ENCODE data around the gene SLC25A45. TPM values are rescaled to one million over a fixed set of nuclear protein-coding genes. Genes with fewer than 3 reads are reported as not detected.
"Not testable (repeated sequence)": the region's sequence is repeated elsewhere in the genome, so short reads cannot be mapped to it uniquely, and the experiment has no call there.

Gene SLC25A45
- total RNA-seq, 4 donors from 2014 or later, result 2.2 to 5.6 (median 5.2) TPM

DNA sequence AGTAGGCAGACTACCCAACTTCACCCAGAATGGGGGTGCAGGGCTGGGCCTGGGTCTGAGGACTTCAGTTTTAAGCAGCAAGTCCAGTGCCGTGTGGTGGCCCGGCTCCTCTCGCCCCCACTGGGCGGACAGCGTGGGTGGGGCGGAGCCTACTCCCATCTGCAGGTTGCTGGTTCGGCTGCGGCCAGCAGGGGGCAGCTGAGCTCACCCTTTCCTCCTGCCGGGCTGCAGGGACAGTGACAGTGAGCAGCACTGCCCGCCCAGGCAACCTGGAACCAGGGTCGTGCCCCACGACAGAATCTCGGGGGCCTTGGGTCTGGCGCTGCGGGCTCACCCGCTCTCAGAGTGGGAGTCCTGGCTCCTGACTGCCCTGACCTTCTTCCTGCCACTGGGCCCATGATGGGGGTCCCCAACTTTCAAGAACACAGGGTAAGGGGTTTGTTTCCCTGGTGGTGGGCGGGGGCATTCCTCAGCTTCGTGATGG lies 33.9 kb upstream of the SLC25A45 start:
- Histone ChIP-seq H3K27me3 (no peaks in the 10 kb centered on the region), H3K4me1 (peaks cover 39 to 57% (median 55%) of the 10 kb centered on the region in 4 donors), H3K4me3 (peak overlapping the region in 3 of 4 donors; percentile 9 to 81 (median 36)), H3K36me3 (peaks cover 0 to 6% (median 0%) of the 10 kb centered on the region in 4 donors), H3K27ac (peak overlapping the region; percentile 100), H3K9me3 (no peaks in the 10 kb centered on the region)
- intact Hi-C loops (cut with DNase I; ENCODE audit: low total_unique reads), result loop anchor here (2.0 kb wide), 1 partner anchor 94 kb away; no protein-coding TSS in a partner anchor
- peak; percentile 96 for DNase-seq
- WGBS, 2 donors (ENCODE audit: low coverage in 1 of 2), result 4% methylated on average over 18 of the region's 18 CpGs; no CpG with 5 or more reads in 1 of the 2 donors
- in situ Hi-C loops (cut with MboI; ENCODE audit: low pct_ligation_motif_present in 1 of 4, low pct_unique_long_range_greater_than_20kb in 1 of 4, low sequenced_read_pairs in 3 of 4), result loop anchor here in 2 of 4 donors (5.0 to 10.0 kb wide), 3 partner anchors 52 to 96 kb away; no protein-coding TSS in a partner anchor
- peak in 2 of 3 donors; percentile 85 to 87 for TF ChIP-seq POLR2AphosphoS5 (IDR thresholded peaks at IDR 0.05)
- TF ChIP-seq POLR2A (IDR thresholded peaks at IDR 0.05), result peak; percentile 50
- no peak for TF ChIP-seq EP300 (IDR thresholded peaks at IDR 0.05; ENCODE audit: low read depth)
- TF ChIP-seq, protein P1, sequence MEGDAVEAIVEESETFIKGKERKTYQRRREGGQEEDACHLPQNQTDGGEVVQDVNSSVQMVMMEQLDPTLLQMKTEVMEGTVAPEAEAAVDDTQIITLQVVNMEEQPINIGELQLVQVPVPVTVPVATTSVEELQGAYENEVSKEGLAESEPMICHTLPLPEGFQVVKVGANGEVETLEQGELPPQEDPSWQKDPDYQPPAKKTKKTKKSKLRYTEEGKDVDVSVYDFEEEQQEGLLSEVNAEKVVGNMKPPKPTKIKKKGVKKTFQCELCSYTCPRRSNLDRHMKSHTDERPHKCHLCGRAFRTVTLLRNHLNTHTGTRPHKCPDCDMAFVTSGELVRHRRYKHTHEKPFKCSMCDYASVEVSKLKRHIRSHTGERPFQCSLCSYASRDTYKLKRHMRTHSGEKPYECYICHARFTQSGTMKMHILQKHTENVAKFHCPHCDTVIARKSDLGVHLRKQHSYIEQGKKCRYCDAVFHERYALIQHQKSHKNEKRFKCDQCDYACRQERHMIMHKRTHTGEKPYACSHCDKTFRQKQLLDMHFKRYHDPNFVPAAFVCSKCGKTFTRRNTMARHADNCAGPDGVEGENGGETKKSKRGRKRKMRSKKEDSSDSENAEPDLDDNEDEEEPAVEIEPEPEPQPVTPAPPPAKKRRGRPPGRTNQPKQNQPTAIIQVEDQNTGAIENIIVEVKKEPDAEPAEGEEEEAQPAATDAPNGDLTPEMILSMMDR (IDR thresholded peaks at IDR 0.05), result peak; percentile 91 to 100 (median 98)

DNA sequence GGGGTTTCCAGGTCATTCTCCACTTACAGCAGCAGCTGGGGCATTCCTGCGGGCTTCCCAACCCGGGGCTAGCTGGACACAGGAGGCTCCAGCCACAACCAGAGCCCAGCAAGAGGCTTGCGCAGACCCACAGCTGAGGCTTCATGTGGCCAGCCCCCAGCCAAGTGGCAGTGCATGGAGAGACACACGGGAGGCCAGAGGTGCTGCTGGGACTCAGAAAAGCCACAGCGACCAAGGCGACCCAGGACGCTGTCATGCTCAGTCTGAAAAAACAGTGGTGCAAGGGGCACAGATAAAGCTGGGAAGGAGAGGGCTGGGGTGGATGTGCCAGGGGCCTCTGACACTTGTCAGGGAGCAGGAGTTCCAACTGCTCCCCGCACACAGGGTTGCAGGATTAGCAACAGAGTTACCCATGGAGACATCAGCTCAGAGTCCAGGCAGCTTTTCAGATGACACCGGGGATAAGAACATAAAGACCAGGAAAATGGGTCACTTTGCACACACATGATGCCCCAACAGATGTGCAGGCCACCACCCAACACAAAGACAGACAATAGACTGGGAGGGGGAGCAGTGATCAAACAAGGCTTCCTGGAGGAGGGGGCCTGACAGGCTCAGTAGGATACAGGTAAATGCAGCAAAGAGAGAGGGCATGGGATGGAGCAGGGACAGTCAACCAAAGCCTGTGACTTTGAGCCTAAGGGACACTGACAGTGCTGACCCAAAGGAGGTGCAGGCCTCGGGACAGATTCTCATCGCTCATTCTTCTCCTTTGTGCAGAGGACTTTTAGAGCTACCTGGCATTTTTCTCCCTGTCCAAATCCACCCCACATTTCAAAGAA lies 33.3 kb upstream of the SLC25A45 start:
- Histone ChIP-seq H3K4me1 (peaks cover 39 to 53% (median 50%) of the 10 kb centered on the region in 4 donors), H3K27me3 (no peaks in the 10 kb centered on the region), H3K27ac (peak overlapping the region; percentile 100), H3K36me3 (peaks cover 0 to 13% (median 0%) of the 10 kb centered on the region in 4 donors), H3K9me3 (no peaks in the 10 kb centered on the region), H3K4me3 (peak overlapping the region in 2 of 4 donors; percentile 36 to 81)
- peak; percentile 8 for DNase-seq
- TF ChIP-seq EP300 (IDR thresholded peaks at IDR 0.05; ENCODE audit: low read depth), result no peak
- TF ChIP-seq POLR2A (IDR thresholded peaks at IDR 0.05), result no peak
- TF ChIP-seq, protein P1 (IDR thresholded peaks at IDR 0.05), result no peak
- TF ChIP-seq POLR2AphosphoS5 (IDR thresholded peaks at IDR 0.05), result no peak
- in situ Hi-C loops (cut with MboI; ENCODE audit: low pct_ligation_motif_present in 1 of 4, low pct_unique_long_range_greater_than_20kb in 1 of 4, low sequenced_read_pairs in 3 of 4), result loop anchor here in 2 of 4 donors (5.0 to 10.0 kb wide), 3 partner anchors 51 to 97 kb away; no protein-coding TSS in a partner anchor
- intact Hi-C loops (cut with DNase I; ENCODE audit: low total_unique reads), result loop anchor here (2.0 kb wide), 1 partner anchor 95 kb away; no protein-coding TSS in a partner anchor
- 40 to 68% methylated on average over 2 to 11 of the region's 11 CpGs for WGBS, 2 donors (ENCODE audit: low coverage in 1 of 2)

DNA sequence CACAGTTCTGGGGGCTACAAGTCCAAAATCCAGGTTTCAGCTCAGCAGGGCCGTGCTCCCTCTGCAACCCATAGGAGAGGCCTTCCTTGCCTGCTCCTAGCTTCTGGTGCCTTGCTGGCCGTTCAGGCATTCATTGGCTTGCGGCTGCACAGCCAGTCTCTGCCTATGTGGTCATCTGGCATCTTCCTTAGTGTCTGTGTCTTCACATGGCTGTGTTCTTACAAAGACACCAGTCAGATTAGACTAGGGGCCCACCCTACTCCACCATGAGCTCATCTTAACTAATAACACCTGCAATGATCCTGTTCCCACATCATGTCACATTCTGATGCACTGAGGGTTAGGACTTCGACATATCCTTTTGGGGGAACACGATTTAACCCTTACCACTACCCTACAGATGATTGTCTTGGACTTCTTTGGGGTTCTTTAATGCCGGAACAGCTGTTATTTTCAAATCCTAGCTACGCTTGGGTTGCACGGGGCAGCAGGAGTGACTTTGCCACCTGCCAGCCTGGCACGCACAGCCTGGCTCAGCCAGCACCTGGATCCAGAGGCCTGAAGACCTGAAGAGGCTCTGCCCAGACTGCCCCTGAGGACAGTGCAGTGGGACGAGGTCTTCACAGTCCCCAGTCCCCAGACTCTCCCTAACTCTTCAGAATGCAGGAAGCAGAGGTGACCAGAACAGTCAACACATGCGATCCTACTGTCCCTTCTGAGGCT lies 32.5 kb upstream of the SLC25A45 start:
- TF ChIP-seq POLR2AphosphoS5 (IDR thresholded peaks at IDR 0.05), result no peak
- TF ChIP-seq POLR2A (IDR thresholded peaks at IDR 0.05), result no peak
- no peak for TF ChIP-seq EP300 (IDR thresholded peaks at IDR 0.05; ENCODE audit: low read depth)
- TF ChIP-seq, protein P1 (IDR thresholded peaks at IDR 0.05), result no peak
- intact Hi-C loops (cut with DNase I; ENCODE audit: low total_unique reads), result no loop called here
- peak overlapping the region in 1 of 4 donors; percentile 100 for H3K27ac ChIP-seq
- H3K9me3 ChIP-seq, result no peaks in the 10 kb centered on the region
- H3K36me3 ChIP-seq, result peaks cover 0 to 15% (median under 1%) of the 10 kb centered on the region in 4 donors
- peaks cover 33 to 45% (median 42%) of the 10 kb centered on the region in 4 donors for H3K4me1 ChIP-seq
- DNase-seq, result peak; percentile 8
- WGBS, 2 donors (ENCODE audit: low coverage in 1 of 2), result 85% methylated on average over 11 of the region's 11 CpGs; no CpG with 5 or more reads in 1 of the 2 donors
- in situ Hi-C loops (cut with MboI; ENCODE audit: low pct_ligation_motif_present in 1 of 4, low pct_unique_long_range_greater_than_20kb in 1 of 4, low sequenced_read_pairs in 3 of 4), result loop anchor here in 2 of 4 donors (5.0 to 10.0 kb wide), 3 partner anchors 50 to 97 kb away; no protein-coding TSS in a partner anchor
- H3K4me3 ChIP-seq, result no peak overlapping the region
- H3K27me3 ChIP-seq, result no peaks in the 10 kb centered on the region

DNA sequence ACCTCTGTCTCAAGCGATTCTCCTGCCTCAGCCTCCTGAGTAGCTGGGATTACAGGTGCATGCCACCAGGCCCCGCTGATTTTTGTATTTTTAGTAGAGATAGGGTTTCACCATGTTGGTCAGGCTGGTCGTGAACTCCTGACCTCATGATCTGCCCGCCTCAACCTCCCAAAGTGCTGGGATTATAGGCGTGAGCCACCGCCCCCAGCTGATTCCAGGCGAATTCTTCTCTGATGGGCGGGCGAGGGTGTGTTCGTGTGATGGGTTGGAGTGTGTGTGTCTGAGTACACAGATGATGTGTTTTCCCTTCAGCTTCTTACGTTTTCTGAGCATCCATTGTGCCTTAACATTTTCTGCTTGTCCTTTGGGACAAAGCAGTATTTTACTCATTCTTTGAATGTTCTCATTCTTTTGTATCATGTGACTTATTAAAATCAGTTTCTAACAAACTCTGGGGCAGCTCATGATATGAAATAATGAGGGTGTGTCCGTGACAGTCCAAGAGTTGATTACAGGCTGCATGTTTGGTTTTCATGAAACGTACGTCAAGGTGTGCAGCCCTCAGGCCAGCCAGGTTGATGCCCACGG lies 30.7 kb upstream of the SLC25A45 start:
- Histone ChIP-seq H3K4me1 (peaks cover 22 to 28% (median 25%) of the 10 kb centered on the region in 4 donors), H3K36me3 (peaks cover 0 to 22% (median 3%) of the 10 kb centered on the region in 4 donors)
- H3K9me3 ChIP-seq; intact Hi-C loops (cut with DNase I; ENCODE audit: low total_unique reads); H3K4me3 ChIP-seq; DNase-seq; H3K27me3 ChIP-seq; H3K27ac ChIP-seq: not testable (repeated sequence)
- WGBS, 2 donors (ENCODE audit: low coverage in 1 of 2), result 87 to 100% methylated on average over 6 to 15 of the region's 15 CpGs
- in situ Hi-C loops (cut with MboI; ENCODE audit: low pct_ligation_motif_present in 1 of 4, low pct_unique_long_range_greater_than_20kb in 1 of 4, low sequenced_read_pairs in 3 of 4), result loop anchor here in 1 of 4 donors (10.0 kb wide), 1 partner anchor 48 kb away; no protein-coding TSS in a partner anchor

Measured in transverse colon (tissue), 4 donors.